Gastrocnemius medialis (tissue), 4 donors: Measurements from ENCODE around the gene DMRTC1. TPM values are rescaled to one million over a fixed set of nuclear protein-coding genes. Genes with fewer than 3 reads are reported as not detected.
"Not testable (repeated sequence)": the region's sequence is repeated elsewhere in the genome, so short reads cannot be mapped to it uniquely, and the experiment has no call there.

Experiments
- ATAC-seq, 2 donors: fragments of 150-250 bp; one replicate each; pipeline ENCODE4 v1.9.1; 2016
- DNase-seq, 2 donors: peaks; one replicate each; pipeline ENCODE4 v3.0.0-alpha.2; 2019
- H3K27ac ChIP-seq, 4 donors: fragments of 200-600 bp; sonication (generic); 1 replicate in 1 of 4; 2 replicates in 3 of 4; pipeline ENCODE4 v1.5.1; 2016 to 2018; ENCODE audit warnings: mild to moderate bottlenecking in 2 of 4, moderate library complexity in 1 of 4
- H3K27me3 ChIP-seq, 3 donors: fragments of 200-600 bp; sonication (generic) in 2 of 3; 1 replicate in 1 of 3; 2 replicates in 2 of 3; pipeline versions ENCODE4 v1.5.1 to v1.6.0; 2016 to 2019; ENCODE audit warnings: mild to moderate bottlenecking in 1 of 3, moderate library complexity in 1 of 3
- H3K36me3 ChIP-seq, 2 donors: fragments of 200-600 bp; sonication (generic) in 1 of 2; one replicate each; pipeline ENCODE4 v1.5.1; 2017 to 2018
- H3K4me1 ChIP-seq, 2 donors: fragments of 200-600 bp; sonication (generic) in 1 of 2; one replicate each; pipeline ENCODE4 v1.5.1; 2016 to 2017; ENCODE audit warnings: mild to moderate bottlenecking in 2 of 2
- H3K4me3 ChIP-seq, 4 donors: fragments of 200-600 bp; sonication (generic) in 3 of 4; 1 replicate in 1 of 4; 2 replicates in 3 of 4; pipeline ENCODE4 v1.5.1; 2016 to 2019; ENCODE audit warnings: mild to moderate bottlenecking in 2 of 4
- H3K9me3 ChIP-seq, 3 donors: fragments of 200-600 bp; sonication (generic) in 2 of 3; 1 replicate in 1 of 3; 2 replicates in 2 of 3; pipeline ENCODE4 v1.5.1; 2016 to 2019
- in situ Hi-C, 4 donors: fragments of 200-750 bp; cut with MboI; loops; one replicate each; pipeline versions ENCODE4 v1.15.0 to v1.8.0; 2017; ENCODE audit warnings: low sequenced_read_pairs in 4 of 4
- intact Hi-C: fragments of 100-400 bp; cut with DNase I; formaldehyde crosslinking; loops from one replicate; pipeline ENCODE4 v1.15.1; 2023; ENCODE audit warnings: low total_unique reads
- total RNA-seq, 4 donors: library from RNA; depleted of rRNA; stranded (reverse); fragments of >200 nt; gene quantifications; one replicate each; pipeline versions ENCODE4 v1.1.0 to v1.2.3, GENCODE V29; 2016

The DMRTC1 gene
- not detected for total RNA-seq

- H3K9me3 ChIP-seq, H3K36me3 ChIP-seq, H3K4me1 ChIP-seq, ATAC-seq, intact Hi-C loops, H3K4me3 ChIP-seq, DNase-seq, in situ Hi-C loops, H3K27me3 ChIP-seq, H3K27ac ChIP-seq: not testable (repeated sequence)
Observed at GRCh38 chrX:72943819-72944169, at the start of gene DMRTC1. Gene DMRTC1 (minus strand): TSS chrX:72943837. CDS start chrX:72875694, 68,143 bp downstream.

- H3K36me3 ChIP-seq, ATAC-seq, H3K4me3 ChIP-seq, DNase-seq, H3K27ac ChIP-seq, H3K4me1 ChIP-seq, H3K27me3 ChIP-seq, H3K9me3 ChIP-seq, intact Hi-C loops, in situ Hi-C loops: not testable (repeated sequence)
Observed at GRCh38 chrX:72980894-72981469, 37.3 kb upstream of the DMRTC1 start.

GRCh38 chrX:72974885-72975284 lies 31.2 kb upstream of the DMRTC1 start:
- in situ Hi-C loops, intact Hi-C loops: not testable (repeated sequence)
- ATAC-seq = peak; percentile 72 to 76

GRCh38 chrX:72971859-72972258 lies 28.2 kb upstream of the DMRTC1 start:
- H3K4me3 ChIP-seq, intact Hi-C loops, H3K36me3 ChIP-seq, in situ Hi-C loops, H3K9me3 ChIP-seq, ATAC-seq, H3K27ac ChIP-seq, DNase-seq, H3K27me3 ChIP-seq, H3K4me1 ChIP-seq: not testable (repeated sequence)

More at GRCh38 chrX:72974885-72975284, 31.2 kb upstream of the DMRTC1 start:
- not testable (repeated sequence) for H3K4me1 ChIP-seq, H3K27ac ChIP-seq, H3K27me3 ChIP-seq, H3K9me3 ChIP-seq, H3K4me3 ChIP-seq, H3K36me3 ChIP-seq, DNase-seq

GRCh38 chrX:72959971-72960370 lies 16.3 kb upstream of the DMRTC1 start:
- DNase-seq, H3K9me3 ChIP-seq, in situ Hi-C loops, H3K27ac ChIP-seq, ATAC-seq, intact Hi-C loops, H3K4me3 ChIP-seq, H3K27me3 ChIP-seq, H3K4me1 ChIP-seq, H3K36me3 ChIP-seq: not testable (repeated sequence)

GRCh38 chrX:72943035-72943818 lies 410 bp downstream of the DMRTC1 start:
- DNase-seq, intact Hi-C loops, in situ Hi-C loops, H3K9me3 ChIP-seq, H3K4me1 ChIP-seq, H3K4me3 ChIP-seq, H3K36me3 ChIP-seq, H3K27ac ChIP-seq, ATAC-seq, H3K27me3 ChIP-seq: not testable (repeated sequence)

- DNase-seq, H3K36me3 ChIP-seq, intact Hi-C loops, H3K4me1 ChIP-seq, H3K27me3 ChIP-seq, H3K27ac ChIP-seq, in situ Hi-C loops, ATAC-seq, H3K4me3 ChIP-seq, H3K9me3 ChIP-seq: not testable (repeated sequence)
Observed at GRCh38 chrX:72942272-72942671, 1.4 kb downstream of the DMRTC1 start.

- intact Hi-C loops = not testable (repeated sequence)
Observed at GRCh38 chrX:72937906-72938305, 5.7 kb downstream of the DMRTC1 start, which contains the start of gene FAM236A. Gene FAM236A (plus strand): TSS chrX:72938206. CDS start chrX:72938263, 57 bp downstream.

GRCh38 chrX:72936882-72937455 lies 6.7 kb downstream of the DMRTC1 start:
- intact Hi-C loops, H3K27ac ChIP-seq, DNase-seq, H3K27me3 ChIP-seq, ATAC-seq, H3K9me3 ChIP-seq, H3K36me3 ChIP-seq, H3K4me3 ChIP-seq, H3K4me1 ChIP-seq, in situ Hi-C loops: not testable (repeated sequence)

More at GRCh38 chrX:72937906-72938305, 5.7 kb downstream of the DMRTC1 start, which contains the start of gene FAM236A:
- H3K27ac ChIP-seq, H3K4me1 ChIP-seq, DNase-seq, H3K36me3 ChIP-seq, H3K4me3 ChIP-seq, in situ Hi-C loops, H3K9me3 ChIP-seq, ATAC-seq, H3K27me3 ChIP-seq: not testable (repeated sequence)

GRCh38 chrX:72936455-72936854 lies 7.2 kb downstream of the DMRTC1 start:
- DNase-seq, in situ Hi-C loops, H3K4me3 ChIP-seq, intact Hi-C loops, H3K27me3 ChIP-seq, H3K9me3 ChIP-seq, H3K27ac ChIP-seq, H3K36me3 ChIP-seq, ATAC-seq, H3K4me1 ChIP-seq: not testable (repeated sequence)

GRCh38 chrX:72932283-72932682 lies 11.4 kb downstream of the DMRTC1 start:
- not testable (repeated sequence) for H3K4me3 ChIP-seq

More at GRCh38 chrX:72932283-72932682, 11.4 kb downstream of the DMRTC1 start:
- in situ Hi-C loops, ATAC-seq, H3K9me3 ChIP-seq, H3K27ac ChIP-seq, DNase-seq, H3K27me3 ChIP-seq, H3K36me3 ChIP-seq, intact Hi-C loops, H3K4me1 ChIP-seq: not testable (repeated sequence)
